RWPE1 (cell line): ENCODE results near the gene UBASH3A.

Experiments
- CTCF ChIA-PET: fragments of 350-600 bp; sonication (Branson Sonifier 250); formaldehyde crosslinking; extraction: SDS; loops from one replicate; lab custom pipeline; 2021; lab: Yijun Ruan, JAX
- POLR2A ChIA-PET: fragments of 400-600 bp; formaldehyde crosslinking; extraction: SDS; loops from one replicate; lab custom pipeline; 2020; ENCODE audit warnings: antibody characterized with exemption; ENCODE audit not compliant: low non-redundant PET; lab: Yijun Ruan, JAX
- DNase-seq: peaks from one replicate; pipeline ENCODE4 v3.0.0; 2012; ENCODE audit warnings: low spot score
- H3K27ac ChIP-seq: fragments of 450-650 bp; 2 replicates; pipeline ENCODE4 v1.5.1; 2017
- TF ChIP-seq, protein P1 (sequence below): fragments of 450-650 bp; conservative IDR thresholded peaks from 2 replicates; pipeline ENCODE4 v1.5.1; 2017; ENCODE audit warnings: low read depth, mild to moderate bottlenecking

UBASH3A gene

DNA sequence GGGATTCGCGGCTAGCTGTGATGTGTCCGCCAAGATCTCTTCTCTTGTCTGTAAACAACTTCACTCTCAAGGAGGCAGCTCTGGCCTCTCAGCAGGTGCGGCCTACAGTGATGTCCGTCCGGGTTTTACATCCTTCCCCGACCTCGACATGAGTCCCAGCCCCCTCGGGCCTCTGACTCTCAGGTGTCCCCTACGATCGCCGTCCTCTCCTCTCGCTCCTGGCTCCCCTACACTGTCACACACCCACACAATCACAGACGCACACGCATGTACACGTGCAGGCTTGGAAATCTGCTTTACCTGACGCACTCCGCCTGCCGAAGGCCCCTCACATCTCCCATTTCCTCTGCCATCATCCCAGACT, 93.1 kb downstream of the UBASH3A start:
- DNase-seq = no peak
- CTCF ChIA-PET = no interaction called here
- TF ChIP-seq, protein P1, sequence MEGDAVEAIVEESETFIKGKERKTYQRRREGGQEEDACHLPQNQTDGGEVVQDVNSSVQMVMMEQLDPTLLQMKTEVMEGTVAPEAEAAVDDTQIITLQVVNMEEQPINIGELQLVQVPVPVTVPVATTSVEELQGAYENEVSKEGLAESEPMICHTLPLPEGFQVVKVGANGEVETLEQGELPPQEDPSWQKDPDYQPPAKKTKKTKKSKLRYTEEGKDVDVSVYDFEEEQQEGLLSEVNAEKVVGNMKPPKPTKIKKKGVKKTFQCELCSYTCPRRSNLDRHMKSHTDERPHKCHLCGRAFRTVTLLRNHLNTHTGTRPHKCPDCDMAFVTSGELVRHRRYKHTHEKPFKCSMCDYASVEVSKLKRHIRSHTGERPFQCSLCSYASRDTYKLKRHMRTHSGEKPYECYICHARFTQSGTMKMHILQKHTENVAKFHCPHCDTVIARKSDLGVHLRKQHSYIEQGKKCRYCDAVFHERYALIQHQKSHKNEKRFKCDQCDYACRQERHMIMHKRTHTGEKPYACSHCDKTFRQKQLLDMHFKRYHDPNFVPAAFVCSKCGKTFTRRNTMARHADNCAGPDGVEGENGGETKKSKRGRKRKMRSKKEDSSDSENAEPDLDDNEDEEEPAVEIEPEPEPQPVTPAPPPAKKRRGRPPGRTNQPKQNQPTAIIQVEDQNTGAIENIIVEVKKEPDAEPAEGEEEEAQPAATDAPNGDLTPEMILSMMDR = no peak
- POLR2A ChIA-PET = no interaction called here
- no peak overlapping the region for H3K27ac ChIP-seq
